OCI-M1 (cell line): ENCODE measurements around the gene TAPBP.
"Not testable (repeated sequence)": the region's sequence is repeated elsewhere in the genome, so short reads cannot be mapped to it uniquely, and the experiment has no call there.

Experiments
- DNase-seq: peaks from one replicate; lab custom pipeline; 2025; lab: John Stamatoyannopoulos, UW

TAPBP gene

DNA sequence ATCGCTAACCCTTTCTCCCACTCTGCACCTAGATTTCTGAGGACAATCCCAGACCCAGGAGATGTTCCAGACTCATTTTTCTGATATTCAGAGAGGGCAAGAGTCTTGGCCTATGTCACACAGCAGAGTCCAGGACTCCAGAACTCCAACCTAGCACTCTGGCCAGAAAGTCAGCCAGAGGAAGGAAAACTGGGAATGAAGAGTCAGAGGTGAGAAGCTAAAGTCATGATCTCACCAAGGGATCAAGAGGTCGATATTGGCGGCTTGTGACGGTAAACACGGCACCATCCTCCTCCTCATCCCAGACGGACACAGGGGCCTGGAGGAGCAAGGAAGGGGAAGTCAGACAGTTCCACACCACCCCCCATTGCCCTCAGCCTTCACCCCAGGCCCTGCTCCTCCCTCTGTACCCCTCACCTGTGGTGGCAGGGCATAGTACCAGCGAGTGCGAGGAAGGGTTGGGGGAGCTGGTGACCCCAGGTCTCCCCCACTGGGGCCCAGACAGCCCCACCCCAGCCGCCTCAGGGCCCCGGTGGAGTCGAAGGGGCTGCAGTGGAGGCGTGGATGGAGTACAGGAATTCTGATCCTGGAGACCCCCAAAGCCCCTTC, 17.0 kb downstream of the TAPBP start:
- DNase-seq: no peak

DNA sequence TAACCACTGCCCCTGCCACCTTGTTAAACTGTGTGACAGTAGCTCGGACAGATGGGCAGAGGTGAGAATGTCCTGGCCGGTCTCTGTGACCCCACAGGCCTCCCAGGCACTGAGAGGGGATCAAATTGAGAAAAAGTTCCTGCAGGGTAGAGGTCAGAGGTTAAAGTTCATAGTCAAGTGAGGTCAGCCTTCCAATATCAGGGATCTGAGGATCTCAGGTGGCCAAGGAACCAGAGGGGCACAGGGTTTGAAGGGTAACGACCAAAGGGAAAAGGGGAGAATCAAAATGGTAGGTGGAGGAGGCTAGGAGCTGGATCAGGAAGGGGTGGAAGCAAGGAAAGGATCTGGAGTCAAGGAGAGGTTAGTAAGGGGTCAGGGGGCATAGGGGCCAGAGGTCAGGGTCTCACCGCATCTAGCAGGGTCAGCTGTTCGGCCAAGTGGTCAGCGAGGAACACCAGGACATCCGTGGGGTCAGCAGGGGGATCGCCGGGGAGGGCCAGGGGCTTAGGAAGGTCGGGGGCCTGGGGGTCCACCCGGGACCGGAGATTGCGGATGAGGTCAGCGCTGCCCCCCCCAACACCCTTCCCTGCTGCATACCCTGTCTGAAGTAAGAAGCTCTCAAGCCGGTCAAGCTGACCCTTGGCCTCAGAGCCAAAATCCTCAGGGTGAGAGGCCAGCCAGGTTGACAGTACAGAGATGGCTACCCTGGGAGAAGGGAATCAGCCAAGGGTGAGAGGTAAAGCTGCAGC, 18.1 kb downstream of the TAPBP start:
- no peak for DNase-seq

DNA sequence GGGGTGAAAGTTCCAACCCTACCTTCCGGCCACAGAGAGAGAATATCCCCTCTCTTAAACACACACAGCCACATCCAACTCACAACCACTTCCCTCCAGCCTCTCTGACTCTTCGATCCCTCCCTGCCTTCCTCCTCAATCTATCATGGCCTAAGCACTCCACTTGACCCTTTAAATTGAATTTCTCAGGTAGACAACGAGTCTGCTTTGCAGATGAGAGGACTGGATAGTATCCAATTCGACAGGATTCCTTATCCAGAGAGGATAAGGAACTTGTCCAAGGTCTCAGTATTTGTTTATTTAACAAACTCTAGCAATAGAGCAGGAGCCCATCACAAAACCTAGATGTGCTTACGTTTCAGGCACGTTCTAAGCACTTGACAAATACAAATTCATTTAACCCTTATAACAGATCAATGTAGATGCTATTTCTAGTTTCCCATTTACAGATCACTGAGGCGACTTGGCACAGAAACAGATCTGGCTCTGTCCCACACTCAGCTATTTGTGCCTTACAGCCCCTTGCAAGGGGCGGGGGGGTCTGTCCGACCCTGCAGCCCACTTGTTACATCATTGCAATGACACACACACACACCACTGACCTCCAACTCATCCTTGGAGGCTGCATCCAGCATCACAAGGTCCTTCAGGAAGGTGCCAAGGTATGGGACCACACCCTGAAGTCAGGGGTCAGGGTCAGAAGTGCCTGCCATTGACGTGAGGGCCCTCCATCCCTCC, 19.6 kb downstream of the TAPBP start:
- DNase-seq: no peak

GRCh38 chr6:33292996-33293682, 20.7 kb downstream of the TAPBP start:
- no peak for DNase-seq

- DNase-seq: no peak
Measured at GRCh38 chr6:33290459-33290858, 23.4 kb downstream of the TAPBP start.

- DNase-seq: peak; percentile 70
Measured at GRCh38 chr6:33289784-33290315, 24.0 kb downstream of the TAPBP start.

- peak; percentile 98 for DNase-seq
Measured at GRCh38 chr6:33288921-33289783, 24.7 kb downstream of the TAPBP start, which contains the start of the genes PFDN6 and WDR46. Gene PFDN6, plus strand, starts transcription at chr6:33289601. Its CDS starts 256 bp downstream, at chr6:33289857. Gene WDR46, minus strand, starts transcription at chr6:33289239. Its CDS starts 69 bp downstream, at chr6:33289170.

DNA sequence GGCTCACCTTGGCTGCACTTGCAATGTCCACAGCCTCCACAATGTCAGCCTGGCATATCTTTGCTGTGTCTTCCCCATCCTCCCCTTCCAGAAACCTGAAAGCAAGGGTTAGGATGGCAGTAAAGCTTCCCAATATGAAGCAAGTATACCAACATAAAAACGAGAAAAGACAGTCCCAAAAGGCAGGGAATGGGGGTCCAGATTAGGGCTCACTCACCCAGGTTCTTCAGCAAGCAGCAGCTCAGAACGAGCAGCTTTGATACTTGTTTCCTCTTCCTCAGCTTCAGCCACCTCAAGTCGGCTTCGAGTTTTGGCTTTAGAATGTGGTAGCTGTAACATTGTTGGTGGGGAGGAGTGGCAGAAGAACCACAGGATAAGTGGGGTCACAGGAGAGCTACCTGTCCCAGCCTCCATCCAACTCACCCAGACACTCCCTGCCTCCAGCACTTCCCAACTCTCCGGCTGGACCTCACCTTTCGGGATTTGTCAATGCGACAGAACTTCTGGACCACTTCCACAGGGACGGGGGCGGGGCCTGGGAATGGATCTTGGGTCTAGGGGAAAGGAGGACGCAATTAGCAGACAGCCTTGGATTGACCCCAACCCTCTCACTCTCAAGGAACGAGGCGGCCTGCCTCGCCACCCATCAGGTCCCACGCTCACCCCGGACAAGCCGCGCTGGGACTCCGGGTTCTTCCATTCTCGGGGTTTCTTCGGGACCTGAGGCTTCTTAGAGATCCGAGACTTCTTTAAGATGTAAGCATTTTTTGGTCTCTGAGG, 25.5 kb downstream of the TAPBP start:
- DNase-seq: no peak

- DNase-seq: no peak
Measured at GRCh38 chr6:33286946-33287914, 26.6 kb downstream of the TAPBP start.

DNA sequence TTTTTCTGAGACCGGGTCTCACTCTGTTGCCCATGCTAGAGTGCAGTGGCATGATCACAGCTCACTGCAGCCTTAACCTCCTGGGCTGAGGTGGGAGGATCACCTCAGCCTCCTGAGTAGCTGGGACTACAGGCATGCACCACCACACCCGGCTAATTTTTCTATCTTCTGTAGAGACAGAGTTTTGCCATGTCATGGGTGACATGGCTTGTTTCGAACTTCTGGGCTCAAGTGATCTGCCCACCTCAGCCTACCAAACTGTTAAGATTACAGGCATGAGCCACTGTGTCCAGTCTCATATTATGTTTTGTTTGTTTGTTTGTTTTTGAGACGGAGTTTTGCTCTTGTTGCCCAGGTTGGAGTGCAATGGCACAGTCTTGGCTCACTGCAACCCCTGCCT, 28.7 kb downstream of the TAPBP start:
- not testable (repeated sequence) for DNase-seq

DNA sequence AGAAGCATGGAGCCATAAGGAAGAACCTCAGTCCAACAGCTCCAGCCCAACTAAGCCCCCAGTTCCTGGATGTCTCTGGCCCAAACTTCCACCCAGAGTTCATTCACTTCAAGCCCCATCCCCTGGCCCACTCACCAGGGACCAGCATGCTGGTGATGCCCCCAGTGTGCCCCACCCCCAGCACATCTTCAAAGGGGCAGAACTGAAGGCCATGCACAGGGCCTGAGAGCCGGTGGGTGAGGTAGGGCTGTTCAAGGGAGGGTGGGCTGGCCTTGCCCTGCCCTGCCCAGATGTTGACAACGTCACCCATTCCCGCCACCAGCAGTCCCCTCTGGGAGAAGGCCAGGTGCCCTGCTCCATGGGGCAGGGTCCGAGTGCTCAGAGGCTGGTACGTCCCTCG, 33.3 kb downstream of the TAPBP start:
- no peak for DNase-seq

DNA sequence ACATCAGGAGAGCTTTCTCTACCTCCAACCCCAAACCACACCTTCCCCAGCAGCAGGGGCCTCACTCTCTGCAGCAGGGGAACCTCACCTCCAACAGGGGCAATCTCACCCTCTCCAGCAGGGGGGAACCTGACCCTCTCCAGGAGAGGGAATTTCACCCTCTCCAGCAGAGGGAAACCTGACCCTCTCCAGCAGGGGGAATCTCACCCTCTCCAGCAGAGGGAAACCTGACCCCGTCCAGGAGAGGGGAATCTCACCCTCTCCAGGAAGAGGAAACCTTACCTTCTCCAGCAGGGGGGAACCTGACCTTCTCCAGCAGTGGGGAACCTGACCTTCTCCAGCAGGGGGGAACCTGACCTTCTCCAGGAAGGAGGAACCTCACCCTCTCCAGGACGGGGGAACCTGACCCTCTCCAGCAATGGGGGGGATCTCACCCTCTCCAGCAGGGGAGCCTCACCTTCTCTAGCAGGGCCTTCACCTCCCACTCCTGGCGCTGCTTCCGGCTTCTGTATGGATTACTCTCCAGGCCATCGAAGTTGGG, 33.8 kb downstream of the TAPBP start:
- peak; percentile 84 for DNase-seq

DNA sequence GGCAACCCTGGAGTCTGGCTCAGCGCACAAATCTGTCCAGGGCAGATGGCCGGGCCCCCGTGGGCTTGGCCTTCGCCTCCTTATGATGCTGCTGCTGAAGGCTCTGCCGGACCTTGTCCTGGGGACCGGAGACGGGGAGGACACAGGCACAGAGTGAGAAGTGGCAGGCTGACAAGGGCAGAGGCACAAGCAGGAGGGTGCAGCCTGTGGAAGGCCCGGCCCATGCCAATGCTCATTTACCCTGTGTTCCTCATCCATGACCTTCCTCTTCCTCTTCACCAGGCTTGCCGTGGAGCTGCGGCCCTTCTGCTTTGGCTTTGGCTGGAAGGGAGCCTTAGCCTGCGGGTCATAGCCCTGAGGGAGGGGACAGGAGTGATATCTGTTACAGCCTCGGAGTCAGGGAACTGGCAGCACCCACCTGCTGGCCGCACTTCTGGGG, 34.6 kb downstream of the TAPBP start:
- no peak for DNase-seq

GRCh38 chr6:33278810-33279209, 35.1 kb downstream of the TAPBP start:
- no peak for DNase-seq

- no peak for DNase-seq
Measured at GRCh38 chr6:33278392-33278741, 35.5 kb downstream of the TAPBP start.

GRCh38 chr6:33277663-33278391, 36.1 kb downstream of the TAPBP start:
- DNase-seq: no peak

DNA sequence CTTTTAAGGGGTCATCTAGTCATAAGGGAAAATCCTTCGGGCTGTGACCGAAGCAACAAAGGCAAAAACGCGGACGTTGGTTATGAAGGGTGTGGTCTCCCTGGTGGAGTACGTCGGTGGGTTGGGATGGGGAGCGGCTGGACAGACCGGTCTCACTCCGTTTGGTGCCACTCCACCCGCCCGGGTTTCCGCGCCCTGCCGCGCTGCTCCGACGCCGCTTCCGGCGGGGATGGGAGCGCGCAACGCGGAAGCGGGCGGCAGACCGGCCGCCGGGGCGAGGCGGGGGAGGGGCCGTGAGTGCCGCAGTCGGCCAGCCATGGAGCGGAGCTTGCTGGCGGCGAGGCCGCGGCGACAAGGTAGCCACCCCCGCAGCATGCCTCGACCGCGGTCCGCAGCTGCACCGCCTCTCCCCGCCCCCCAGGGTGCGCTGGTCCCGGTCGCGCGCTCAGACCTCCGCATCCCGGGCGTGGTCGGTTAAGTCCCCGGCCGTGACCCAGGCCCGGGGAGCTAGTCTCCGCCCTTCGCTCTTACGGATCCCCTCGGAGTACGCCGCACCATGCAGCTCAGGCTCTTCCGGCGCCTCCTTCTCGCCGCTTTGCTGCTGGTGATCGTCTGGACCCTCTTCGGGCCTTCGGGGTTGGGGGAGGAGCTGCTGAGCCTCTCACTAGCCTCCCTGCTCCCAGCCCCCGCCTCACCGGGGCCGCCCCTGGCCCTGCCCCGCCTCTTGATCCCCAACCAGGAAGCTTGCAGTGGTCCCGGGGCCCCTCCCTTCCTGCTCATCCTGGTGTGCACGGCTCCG, 36.8 kb downstream of the TAPBP start, which contains the start of gene B3GALT4:
Gene B3GALT4, plus strand, starts transcription at position 260 of the 799 bp plus-strand sequence. Its CDS starts 297 bp downstream, at position 557.
- DNase-seq: peak; percentile 93
